ENCODE measurements around the gene TNPO1.
"Not testable (repeated sequence)": the region's sequence is repeated elsewhere in the genome, so short reads cannot be mapped to it uniquely, and the experiment has no call there.

The TNPO1 gene

GRCh38 chr5:72808637-72809036 lies 7.8 kb upstream of the TNPO1 start:
- H3K36me3 Mint-ChIP-seq (ENCODE audit: low read depth); H3K27ac Mint-ChIP-seq; H3K9me3 Mint-ChIP-seq; H3K27me3 Mint-ChIP-seq; intact Hi-C loops (cut with micrococcal nuclease); H3K4me3 Mint-ChIP-seq; H3K4me1 Mint-ChIP-seq (ENCODE audit: low read depth): not testable (repeated sequence)

DNA sequence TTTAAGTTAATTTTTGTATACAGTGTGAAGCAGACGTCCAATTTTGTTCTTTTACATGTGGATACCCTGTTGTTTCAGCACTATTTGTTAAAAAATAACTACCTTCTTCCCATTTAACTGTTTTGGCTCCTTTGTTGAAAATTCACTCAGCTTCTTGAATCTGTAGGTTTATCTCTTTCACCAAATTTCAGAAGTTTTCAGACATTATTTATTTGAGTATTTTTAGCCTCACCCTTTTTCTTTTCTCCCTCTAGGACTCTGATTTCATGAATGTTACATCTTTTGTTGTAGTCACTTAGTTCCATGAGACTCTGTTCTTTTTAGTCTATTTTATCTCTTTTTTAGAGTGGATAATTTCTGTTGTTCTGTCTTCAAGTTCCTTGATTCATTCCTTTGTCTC lies 4.6 kb upstream of the TNPO1 start:
- Mint-ChIP-seq H3K4me3 (no peak overlapping the region), H3K9me3 (no peaks in the 10 kb centered on the region), H3K27me3 (peaks cover 3% of the 10 kb centered on the region), H3K27ac (peak overlapping the region; percentile 73), H3K4me1 (ENCODE audit: low read depth) (peaks cover 7% of the 10 kb centered on the region), H3K36me3 (ENCODE audit: low read depth) (peaks cover 4% of the 10 kb centered on the region)
- intact Hi-C loops (cut with micrococcal nuclease) = loop anchor here (10.0 kb wide), 1 partner anchor 457 kb away; no protein-coding TSS in a partner anchor

DNA sequence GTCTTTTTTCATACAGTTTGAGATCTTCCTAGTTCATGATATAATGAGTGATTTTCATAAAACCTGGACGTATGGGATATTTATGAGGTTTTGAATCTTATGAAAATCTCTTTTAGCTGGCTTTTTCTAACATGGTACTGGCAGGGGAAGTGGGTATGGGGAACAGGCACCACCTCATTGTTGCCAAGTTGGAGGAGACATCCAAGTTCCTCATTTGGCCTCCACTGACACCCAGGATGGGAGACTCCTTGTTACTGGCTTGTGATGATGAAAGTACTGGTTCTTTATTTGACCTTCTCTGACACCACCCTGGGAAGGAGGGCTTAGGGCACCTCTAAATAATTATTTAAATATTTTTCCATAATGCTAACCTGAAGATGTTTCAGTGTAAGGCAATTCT lies 4.0 kb upstream of the TNPO1 start:
- peak overlapping the region; percentile 73 for H3K27ac Mint-ChIP-seq
- H3K4me1 Mint-ChIP-seq (ENCODE audit: low read depth) = peaks cover 7% of the 10 kb centered on the region
- intact Hi-C loops (cut with micrococcal nuclease) = loop anchor here (10.0 kb wide), 1 partner anchor 458 kb away; no protein-coding TSS in a partner anchor

DNA sequence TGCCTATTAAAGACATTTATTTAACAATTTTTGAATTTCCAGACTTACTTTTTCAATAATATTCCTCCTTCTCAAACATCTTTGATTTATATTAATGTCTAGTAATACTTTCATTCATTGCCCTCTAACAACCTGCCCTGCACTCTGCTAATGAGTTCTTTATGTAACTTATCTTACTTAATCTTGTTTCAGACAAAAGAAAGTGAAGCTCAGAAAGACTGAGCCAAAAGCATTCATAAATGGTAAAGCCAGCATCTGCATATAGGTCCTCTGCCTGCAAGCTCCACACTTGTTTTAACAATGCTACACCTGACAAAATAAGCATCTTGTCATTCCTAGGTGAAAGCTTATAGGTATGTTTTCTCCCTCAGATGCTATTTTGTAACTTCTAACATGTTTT lies 2.4 kb upstream of the TNPO1 start:
- Mint-ChIP-seq H3K4me3 (no peak overlapping the region), H3K4me1 (ENCODE audit: low read depth) (peaks cover 13% of the 10 kb centered on the region), H3K9me3 (no peaks in the 10 kb centered on the region), H3K27me3 (no peaks in the 10 kb centered on the region), H3K27ac (no peak overlapping the region), H3K36me3 (ENCODE audit: low read depth) (peaks cover 9% of the 10 kb centered on the region)
- intact Hi-C loops (cut with micrococcal nuclease) = loop anchor here (10.0 kb wide), 1 partner anchor 459 kb away; no protein-coding TSS in a partner anchor

More for the DNA sequence above, 4.0 kb upstream of the TNPO1 start:
- H3K9me3 Mint-ChIP-seq = no peaks in the 10 kb centered on the region
- peaks cover 3% of the 10 kb centered on the region for H3K27me3 Mint-ChIP-seq
- no peak overlapping the region for H3K4me3 Mint-ChIP-seq
- H3K36me3 Mint-ChIP-seq (ENCODE audit: low read depth) = peaks cover 9% of the 10 kb centered on the region

DNA sequence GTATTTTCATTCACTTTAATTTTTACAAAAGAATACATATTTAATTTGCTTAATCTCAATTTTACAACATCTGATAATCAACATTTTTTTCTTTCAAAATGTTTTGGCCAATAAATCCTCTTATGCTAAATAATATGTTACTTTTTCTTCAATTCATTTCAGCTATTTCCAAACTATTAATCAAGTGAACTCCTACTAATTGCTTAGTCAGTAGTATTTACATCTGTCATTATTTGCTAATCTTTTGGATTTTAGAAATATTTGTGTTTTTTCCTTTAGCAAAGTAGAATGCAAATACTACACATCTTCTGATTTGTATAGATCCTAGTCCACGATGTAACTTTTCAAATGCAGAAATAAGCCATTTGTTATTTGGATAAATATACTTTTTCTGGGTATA lies 1.6 kb upstream of the TNPO1 start:
- Mint-ChIP-seq H3K4me1 (ENCODE audit: low read depth) (peaks cover 17% of the 10 kb centered on the region), H3K36me3 (ENCODE audit: low read depth) (peaks cover 9% of the 10 kb centered on the region), H3K4me3 (no peak overlapping the region), H3K9me3 (no peaks in the 10 kb centered on the region), H3K27me3 (no peaks in the 10 kb centered on the region), H3K27ac (no peak overlapping the region)
- intact Hi-C loops (cut with micrococcal nuclease) = loop anchor here (5.0 to 10.0 kb wide), 2 partner anchors 460 to 508 kb away; no protein-coding TSS in a partner anchor

DNA sequence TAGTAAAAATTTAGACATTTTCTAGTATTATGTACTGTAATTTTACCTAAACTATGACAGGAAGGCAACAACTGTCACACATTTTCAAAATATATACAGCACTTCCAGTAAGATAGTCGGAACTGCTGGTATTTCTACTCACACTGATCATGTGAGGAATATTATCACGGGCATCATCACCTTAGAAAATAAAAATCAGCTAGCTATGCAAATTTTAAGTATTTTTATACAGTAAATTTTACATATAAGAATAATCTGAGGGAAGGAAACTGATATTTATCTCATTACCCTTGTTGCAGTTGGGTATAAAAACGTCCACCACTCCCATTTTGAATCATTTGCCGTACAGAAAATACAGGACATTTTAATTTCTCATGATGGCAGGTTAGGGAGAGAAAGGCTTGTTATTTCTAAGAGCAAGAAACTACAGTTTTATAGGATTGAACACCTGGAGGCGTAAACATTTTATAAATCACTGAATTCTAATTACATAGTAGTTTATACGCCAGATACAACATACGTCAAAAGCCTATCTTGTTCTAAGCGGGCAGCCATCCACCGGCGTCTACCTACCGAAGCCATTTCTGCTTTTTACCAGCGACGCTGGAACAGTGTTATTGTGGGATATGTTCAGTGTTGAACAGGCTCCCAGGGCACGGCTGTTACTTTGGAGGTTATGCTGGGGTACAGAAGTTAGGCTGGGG lies 729 bp upstream of the TNPO1 start:
- intact Hi-C loops (cut with micrococcal nuclease) = loop anchor here (2.0 to 10.0 kb wide), 3 partner anchors 33 to 508 kb away; no protein-coding TSS in a partner anchor
- H3K9me3 Mint-ChIP-seq = no peaks in the 10 kb centered on the region
- H3K4me3 Mint-ChIP-seq = peak overlapping the region; percentile 93
- H3K36me3 Mint-ChIP-seq (ENCODE audit: low read depth) = peaks cover 9% of the 10 kb centered on the region
- H3K27me3 Mint-ChIP-seq = no peaks in the 10 kb centered on the region
- H3K4me1 Mint-ChIP-seq (ENCODE audit: low read depth) = peaks cover 17% of the 10 kb centered on the region
- peak overlapping the region; percentile 94 for H3K27ac Mint-ChIP-seq

- Mint-ChIP-seq H3K9me3 (no peaks in the 10 kb centered on the region), H3K4me3 (peak overlapping the region; percentile 93), H3K4me1 (ENCODE audit: low read depth) (peaks cover 15% of the 10 kb centered on the region), H3K27ac (peak overlapping the region; percentile 94), H3K36me3 (ENCODE audit: low read depth) (peaks cover 9% of the 10 kb centered on the region), H3K27me3 (no peaks in the 10 kb centered on the region)
- intact Hi-C loops (cut with micrococcal nuclease) = loop anchor here (2.0 to 10.0 kb wide), 3 partner anchors 32 to 510 kb away; no protein-coding TSS in a partner anchor
Measured at GRCh38 chr5:72817076-72817481, 618 bp downstream of the TNPO1 start.

- Mint-ChIP-seq H3K27me3 (no peaks in the 10 kb centered on the region), H3K9me3 (no peaks in the 10 kb centered on the region), H3K36me3 (ENCODE audit: low read depth) (peaks cover 9% of the 10 kb centered on the region), H3K27ac (peak overlapping the region; percentile 94), H3K4me3 (peak overlapping the region; percentile 93), H3K4me1 (ENCODE audit: low read depth) (peaks cover 10% of the 10 kb centered on the region)
- intact Hi-C loops (cut with micrococcal nuclease) = loop anchor here (2.0 to 10.0 kb wide), 3 partner anchors 31 to 510 kb away; no protein-coding TSS in a partner anchor
Measured at GRCh38 chr5:72817671-72818266, 1.3 kb downstream of the TNPO1 start.

DNA sequence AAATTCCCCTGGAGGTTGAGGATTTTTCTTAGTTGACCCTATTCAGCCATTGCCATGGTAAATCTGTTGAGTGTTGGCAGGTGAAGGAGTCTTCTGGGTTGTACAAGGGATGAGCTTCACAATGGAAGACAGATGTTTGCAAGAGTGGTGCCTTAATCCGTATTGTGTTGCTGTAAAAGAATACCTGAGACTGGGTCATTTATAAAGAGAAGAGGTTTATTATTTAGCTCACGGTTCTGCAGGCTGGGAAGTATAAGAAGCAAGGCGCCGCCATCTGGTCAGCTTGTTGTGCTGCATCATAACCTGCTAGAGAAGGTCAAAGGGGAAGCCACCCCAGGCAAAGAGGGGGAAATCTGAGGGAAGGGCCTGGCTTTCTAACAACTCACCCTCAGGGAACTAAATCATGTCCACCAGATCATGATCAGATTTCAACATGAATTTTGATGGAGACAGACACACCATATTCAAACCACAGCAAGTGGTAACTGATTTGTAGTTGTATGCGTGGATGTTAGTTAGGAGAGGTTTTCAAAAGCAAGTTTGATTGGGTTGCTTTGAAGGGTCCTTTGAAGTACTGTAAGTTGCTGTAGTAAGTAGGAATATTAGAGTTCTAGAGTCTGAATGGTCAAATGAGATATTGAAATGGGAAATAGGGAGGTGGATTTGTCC lies 2.5 kb downstream of the TNPO1 start:
- intact Hi-C loops (cut with micrococcal nuclease) = loop anchor here (1.0 to 10.0 kb wide), 3 partner anchors 208 to 512 kb away; no protein-coding TSS in a partner anchor
- Mint-ChIP-seq H3K4me1 (ENCODE audit: low read depth) (peaks cover 10% of the 10 kb centered on the region), H3K27ac (no peak overlapping the region), H3K27me3 (no peaks in the 10 kb centered on the region), H3K36me3 (ENCODE audit: low read depth) (peaks cover 9% of the 10 kb centered on the region), H3K4me3 (no peak overlapping the region), H3K9me3 (no peaks in the 10 kb centered on the region)

GRCh38 chr5:72821776-72822175 lies 5.3 kb downstream of the TNPO1 start:
- peak overlapping the region; percentile 14 for H3K4me3 Mint-ChIP-seq
- peaks cover 6% of the 10 kb centered on the region for H3K36me3 Mint-ChIP-seq (ENCODE audit: low read depth)
- no peaks in the 10 kb centered on the region for H3K27me3 Mint-ChIP-seq
- peaks cover 10% of the 10 kb centered on the region for H3K4me1 Mint-ChIP-seq (ENCODE audit: low read depth)
- H3K9me3 Mint-ChIP-seq = no peaks in the 10 kb centered on the region
- intact Hi-C loops (cut with micrococcal nuclease) = no loop called here
- H3K27ac Mint-ChIP-seq = no peak overlapping the region

- H3K9me3 Mint-ChIP-seq = no peaks in the 10 kb centered on the region
- no peaks in the 10 kb centered on the region for H3K36me3 Mint-ChIP-seq (ENCODE audit: low read depth)
- H3K4me1 Mint-ChIP-seq (ENCODE audit: low read depth) = peaks cover 10% of the 10 kb centered on the region
- no peak overlapping the region for H3K4me3 Mint-ChIP-seq
- intact Hi-C loops (cut with micrococcal nuclease) = no loop called here
- H3K27me3 Mint-ChIP-seq = no peaks in the 10 kb centered on the region
- no peak overlapping the region for H3K27ac Mint-ChIP-seq
Measured at GRCh38 chr5:72822944-72823343, 6.5 kb downstream of the TNPO1 start.

GRCh38 chr5:72829707-72830106 lies 13.2 kb downstream of the TNPO1 start:
- intact Hi-C loops (cut with micrococcal nuclease) = no loop called here
- Mint-ChIP-seq H3K4me1 (ENCODE audit: low read depth) (no peaks in the 10 kb centered on the region), H3K36me3 (ENCODE audit: low read depth) (no peaks in the 10 kb centered on the region), H3K27ac (no peak overlapping the region), H3K4me3 (no peak overlapping the region), H3K27me3 (no peaks in the 10 kb centered on the region), H3K9me3 (no peaks in the 10 kb centered on the region)

GRCh38 chr5:72830362-72830761 lies 13.9 kb downstream of the TNPO1 start:
- H3K4me1 Mint-ChIP-seq (ENCODE audit: low read depth) = peaks cover 4% of the 10 kb centered on the region
- no peaks in the 10 kb centered on the region for H3K27me3 Mint-ChIP-seq
- no peaks in the 10 kb centered on the region for H3K9me3 Mint-ChIP-seq
- no peak overlapping the region for H3K27ac Mint-ChIP-seq
- H3K36me3 Mint-ChIP-seq (ENCODE audit: low read depth) = no peaks in the 10 kb centered on the region
- H3K4me3 Mint-ChIP-seq = no peak overlapping the region
- intact Hi-C loops (cut with micrococcal nuclease) = no loop called here

DNA sequence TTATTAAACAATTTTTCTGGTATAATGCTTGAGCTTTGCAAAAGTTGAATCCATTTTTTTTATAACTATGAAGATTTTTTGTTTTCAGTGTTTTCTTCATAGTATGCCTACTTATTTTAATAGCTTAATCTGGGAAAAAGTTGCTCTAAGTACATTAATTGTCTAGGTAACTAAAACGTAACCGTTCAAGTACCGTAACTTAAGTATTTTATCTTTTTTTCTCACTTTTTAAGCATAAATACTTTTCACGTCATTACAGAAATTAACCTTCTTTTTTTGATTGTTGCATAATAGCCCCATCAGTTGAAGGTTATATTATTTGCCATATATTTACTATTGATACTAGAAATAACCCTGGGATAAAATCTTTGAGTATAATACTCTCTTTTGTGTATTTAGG lies 15.2 kb downstream of the TNPO1 start:
- Mint-ChIP-seq H3K9me3 (no peaks in the 10 kb centered on the region), H3K27ac (no peak overlapping the region), H3K4me1 (ENCODE audit: low read depth) (peaks cover 17% of the 10 kb centered on the region), H3K36me3 (ENCODE audit: low read depth) (no peaks in the 10 kb centered on the region), H3K27me3 (no peaks in the 10 kb centered on the region), H3K4me3 (no peak overlapping the region)
- intact Hi-C loops (cut with micrococcal nuclease) = no loop called here

All from dendritic cell treated with granulocyte-macrophage colony-stimulating factor and Interleukin-4, amounts not matched to agents 40 ng/mL and 50 ng/mL, for 4 days (primary cell).